SW 1271 (cell line): Measurements from ENCODE around the gene GNG7.
"Not testable (repeated sequence)": the region's sequence is repeated elsewhere in the genome, so short reads cannot be mapped to it uniquely, and the experiment has no call there.

Source experiments
- DNase-seq, 2 experiments: peaks; one replicate each; lab custom pipeline; 2025; lab: John Stamatoyannopoulos, UW

The GNG7 gene

DNA sequence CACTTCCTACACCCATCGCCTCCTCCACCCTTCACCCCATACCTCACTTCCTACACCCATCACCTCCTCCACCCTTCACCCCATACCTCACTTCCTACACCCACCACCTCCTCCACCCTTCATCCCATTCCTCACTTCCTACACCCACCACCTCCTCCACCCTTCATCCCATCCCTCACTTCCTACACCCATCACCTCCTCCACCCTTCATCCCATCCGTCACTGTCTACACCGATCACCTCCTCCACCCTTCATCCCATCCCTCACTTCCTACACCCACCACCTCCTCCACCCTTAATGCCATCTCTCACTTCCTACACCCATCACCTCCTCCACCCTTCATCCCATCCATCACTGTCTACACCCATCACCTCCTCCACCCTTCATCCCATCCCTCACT, 10.7 kb upstream of the GNG7 start:
- DNase-seq: not testable (repeated sequence)

DNA sequence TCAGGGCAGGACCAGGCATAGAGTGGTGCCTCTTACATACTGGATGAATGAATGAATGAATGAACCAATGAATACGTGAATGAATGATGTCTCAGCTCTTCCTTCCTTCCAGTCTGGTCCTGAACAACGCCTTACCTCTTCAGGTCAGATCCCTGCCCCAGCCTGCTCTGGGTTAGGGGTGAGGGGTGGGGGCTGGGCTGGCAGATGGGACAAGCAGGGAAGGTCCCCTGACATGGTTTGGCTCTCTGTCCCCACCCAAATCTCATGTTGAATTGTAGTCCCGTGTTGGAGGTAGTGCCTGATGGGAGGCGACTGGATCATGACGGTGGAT, 9.3 kb upstream of the GNG7 start:
- no peak for DNase-seq

GRCh38 chr19:2711172-2711874, 8.8 kb upstream of the GNG7 start:
- no peak for DNase-seq

DNA sequence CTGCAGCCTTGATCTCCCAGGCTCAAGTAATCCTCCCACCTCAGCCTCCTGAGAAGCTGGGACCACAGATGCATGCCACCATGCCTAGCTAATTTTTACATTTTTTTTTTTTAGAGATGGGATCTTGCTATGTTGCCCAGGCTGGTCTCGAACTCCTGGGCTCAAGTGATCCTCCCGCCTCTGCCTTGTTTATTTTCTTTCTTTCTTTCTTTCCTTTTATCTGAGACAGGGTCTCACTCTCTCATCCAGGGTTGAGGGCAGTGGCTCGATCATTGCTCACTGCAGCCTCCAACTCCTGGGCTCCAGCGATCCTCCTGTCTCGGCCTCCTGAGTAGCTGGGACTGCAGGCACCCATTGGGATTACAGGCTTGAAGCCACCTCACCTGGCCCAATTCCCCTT, 3.8 kb upstream of the GNG7 start:
- DNase-seq: no peak

DNA sequence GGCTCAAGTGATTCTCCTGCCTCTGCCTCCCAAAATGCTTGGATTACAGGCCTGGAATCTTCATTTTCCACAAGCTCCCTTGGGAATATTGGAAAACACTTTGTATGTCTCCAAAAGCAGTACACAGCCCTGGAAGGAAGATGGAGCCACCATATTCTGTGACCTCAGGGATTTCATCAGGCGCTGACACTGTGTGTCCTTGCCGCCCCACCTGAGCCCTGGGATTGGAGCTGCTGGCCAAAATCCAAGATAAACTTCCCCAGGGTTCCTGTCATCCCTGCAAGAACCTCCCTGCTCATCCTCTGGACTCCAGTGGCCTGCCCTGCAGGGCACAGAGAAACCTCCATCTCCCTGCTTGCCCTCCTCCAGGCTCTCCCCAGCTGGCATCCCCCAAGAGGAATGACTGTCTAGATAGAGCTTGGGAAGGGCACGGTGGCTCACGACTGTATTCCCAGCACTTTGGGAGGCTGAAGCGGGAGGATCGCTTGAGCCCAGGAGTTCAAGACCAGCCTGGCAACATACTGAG, 1.3 kb upstream of the GNG7 start:
- DNase-seq: no peak

DNA sequence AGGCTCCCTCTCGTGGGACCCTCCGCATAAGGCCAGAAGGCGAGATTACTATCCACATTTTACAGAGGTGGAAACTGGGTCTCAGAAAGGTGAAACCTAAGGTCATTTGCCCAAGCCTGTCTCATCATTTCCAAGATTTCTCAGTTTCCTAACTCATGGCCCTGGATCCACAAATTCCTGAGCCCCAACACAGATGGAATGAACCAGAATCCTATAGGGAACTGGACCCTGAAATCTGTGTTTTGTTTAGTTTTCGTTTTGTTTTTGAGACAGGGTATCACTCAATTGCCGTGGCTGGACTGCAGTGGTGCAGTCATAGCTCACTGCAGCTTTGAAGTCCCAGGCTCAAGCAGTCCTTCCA, 563 bp upstream of the GNG7 start:
- no peak for DNase-seq

DNA sequence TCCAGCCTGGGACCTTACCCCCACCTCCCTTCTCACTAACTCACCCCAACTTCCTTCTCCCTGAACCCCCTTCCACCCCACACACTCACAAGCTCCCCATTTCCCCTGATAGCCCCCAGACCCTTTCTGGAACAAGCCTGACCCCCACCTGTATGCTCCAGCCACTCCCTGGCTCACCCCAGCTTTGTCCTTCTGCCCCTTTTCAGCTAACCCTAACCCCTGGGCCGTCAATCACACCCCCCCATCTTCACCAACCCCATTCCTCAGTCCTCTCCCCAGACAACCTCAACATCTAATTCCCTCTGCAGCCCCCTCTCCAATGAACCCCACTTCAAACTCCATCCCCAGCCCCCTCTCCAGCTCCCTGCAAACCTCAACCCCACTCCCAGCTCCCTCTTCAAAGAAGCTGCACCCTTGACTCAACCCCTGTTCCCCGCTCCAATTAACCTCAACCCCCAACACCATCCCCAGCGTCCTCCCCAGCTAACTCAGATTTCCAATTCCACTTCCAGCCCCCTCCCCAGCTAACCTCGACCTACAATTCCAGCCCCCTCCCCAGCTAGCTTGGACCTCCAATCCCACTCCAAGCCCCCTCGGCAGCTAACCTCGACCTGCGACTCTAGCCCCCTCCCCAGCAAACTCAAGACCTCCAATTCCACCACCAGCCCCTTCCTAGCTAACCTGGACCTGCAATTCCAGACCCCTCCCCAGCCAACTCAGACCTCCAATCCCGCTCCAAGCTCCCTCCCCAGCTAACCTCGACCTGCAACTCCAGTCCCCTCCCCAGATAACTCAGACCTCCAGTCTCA, 929 bp downstream of the GNG7 start:
- DNase-seq: no peak

GRCh38 chr19:2700660-2701360, 1.7 kb downstream of the GNG7 start:
- DNase-seq: no peak

DNA sequence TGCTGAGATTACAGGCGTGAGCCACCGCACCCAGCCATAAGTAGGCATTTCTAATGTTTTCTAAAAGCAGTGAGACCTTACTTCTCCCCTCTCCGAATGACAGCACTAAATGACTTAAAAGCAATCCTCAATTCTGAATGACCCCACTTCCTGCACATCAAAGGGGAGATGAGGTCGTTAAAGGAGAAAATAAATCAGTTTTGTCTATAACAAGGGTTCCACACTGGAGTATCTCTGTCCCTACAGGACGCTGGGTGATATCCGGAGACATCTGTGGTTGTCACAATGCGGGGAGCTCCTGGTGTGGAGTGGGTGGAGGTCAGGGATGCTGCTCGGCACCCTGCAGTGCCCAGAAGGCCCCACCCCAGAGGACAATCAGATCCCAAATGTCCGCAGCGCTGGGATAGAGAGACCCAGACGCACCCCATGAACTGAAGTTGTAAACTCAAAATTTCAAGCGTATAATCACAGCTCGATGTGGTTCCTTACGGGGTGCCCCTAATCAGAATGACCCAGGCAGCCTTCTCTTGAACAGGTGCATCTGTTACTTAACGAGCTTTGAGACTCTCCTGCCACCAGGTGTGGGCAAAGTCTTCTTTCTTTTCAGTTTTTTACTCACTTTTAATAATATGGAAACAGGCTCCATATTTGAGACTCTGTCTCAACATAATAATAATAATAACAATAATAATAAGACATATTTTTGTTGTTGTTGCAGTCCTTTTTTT, 2.9 kb downstream of the GNG7 start:
- DNase-seq: no peak

DNA sequence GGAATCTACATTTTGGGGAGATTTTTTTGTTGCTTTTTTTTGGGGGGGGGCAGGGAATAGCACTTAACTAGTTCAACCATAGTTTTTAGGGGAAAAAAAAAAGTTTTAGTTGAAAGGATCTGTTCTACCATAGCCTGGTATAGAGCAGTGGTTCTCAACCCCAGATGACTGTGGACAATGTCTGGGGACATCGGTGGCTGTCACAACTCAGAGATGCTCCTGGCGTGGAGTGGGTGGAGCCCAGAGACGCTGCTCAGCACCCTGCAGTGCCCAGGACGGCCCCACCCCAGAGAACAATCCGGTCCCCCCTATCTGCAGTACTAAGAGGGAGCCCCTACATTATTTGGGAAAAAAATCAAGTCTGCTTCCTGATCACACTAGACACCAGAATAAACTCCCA, 8.3 kb downstream of the GNG7 start:
- DNase-seq: no peak

DNA sequence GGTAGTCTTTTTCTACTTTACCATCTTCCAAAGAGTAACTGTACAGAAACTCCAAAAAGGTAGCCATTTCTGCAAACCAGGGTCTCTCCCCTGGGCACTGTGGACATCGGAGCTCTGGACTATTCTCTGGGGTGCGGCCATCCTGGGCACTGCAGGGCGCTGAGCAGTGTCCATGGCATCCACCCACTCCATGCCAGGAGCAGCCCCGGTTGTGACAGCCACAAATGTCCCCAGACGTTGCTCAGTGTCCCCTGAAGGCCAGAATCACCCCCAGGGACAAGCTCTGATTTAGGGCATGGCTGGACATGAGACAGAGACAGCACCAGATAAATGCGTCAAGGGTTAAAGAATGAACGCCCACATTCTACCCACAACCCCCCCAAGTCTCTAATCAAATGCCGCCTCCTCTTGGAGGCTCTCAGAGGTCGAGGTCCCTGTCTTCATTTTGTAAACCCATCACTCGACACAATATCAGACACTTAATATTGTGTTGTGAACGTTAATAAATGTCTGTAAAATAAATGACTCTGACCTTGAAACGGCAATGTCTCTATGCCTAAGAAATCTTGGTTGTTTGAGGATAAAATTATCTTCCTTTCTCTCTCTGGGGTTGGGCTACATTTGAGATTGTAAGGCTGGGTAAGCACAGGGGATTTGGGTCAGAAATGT, 8.9 kb downstream of the GNG7 start:
- DNase-seq: no peak

DNA sequence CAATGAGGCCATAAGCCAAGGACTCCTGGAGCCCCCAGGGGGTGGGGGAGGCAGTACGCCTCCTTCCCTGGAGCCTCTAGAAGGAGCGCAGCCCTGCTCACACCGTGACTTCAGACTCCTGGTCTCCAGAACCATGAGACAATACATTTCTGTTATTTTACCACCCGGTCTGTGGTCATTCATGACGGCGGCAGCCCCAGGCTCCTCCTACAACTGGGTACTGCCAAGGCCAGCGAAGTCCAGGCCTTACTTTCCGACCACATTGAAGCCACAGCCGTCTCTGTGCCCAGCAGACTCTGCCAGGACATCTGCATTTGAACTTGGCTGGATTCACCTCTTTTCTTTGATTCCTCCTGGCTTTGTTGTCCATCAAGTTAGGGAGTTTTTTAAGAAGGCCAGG, 10.5 kb downstream of the GNG7 start:
- DNase-seq: no peak

GRCh38 chr19:2690856-2691255, 11.6 kb downstream of the GNG7 start:
- no peak for DNase-seq

- no peak for DNase-seq
These were observed 16.1 kb downstream of the GNG7 start for GRCh38 chr19:2686360-2686759.

DNA sequence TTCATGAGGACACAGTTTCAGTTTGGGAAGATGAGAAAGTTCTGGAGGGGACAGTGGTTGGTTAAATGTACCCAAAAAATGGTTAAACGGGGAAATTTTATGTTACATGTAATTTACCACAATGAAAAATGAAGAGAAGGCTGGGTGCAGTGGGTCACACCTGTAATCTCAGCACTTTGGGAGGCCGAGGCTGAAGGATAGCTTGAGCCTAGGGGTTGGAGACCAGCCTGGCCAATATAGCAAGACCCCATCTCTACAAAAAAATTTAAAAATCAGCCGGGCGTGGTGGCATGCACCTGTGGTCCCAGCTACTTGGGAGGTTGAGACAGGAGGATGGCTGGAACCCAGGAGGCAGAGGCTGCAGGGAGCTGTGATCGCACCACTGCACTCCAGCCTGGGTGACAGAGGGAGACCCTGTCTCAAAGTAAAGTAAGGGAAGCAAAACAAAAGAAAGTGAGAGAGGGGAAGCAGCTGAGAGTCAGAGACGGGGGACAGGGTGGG, 17.2 kb downstream of the GNG7 start:
- DNase-seq: no peak

GRCh38 chr19:2683430-2684003, 19.0 kb downstream of the GNG7 start:
- no peak for DNase-seq

GRCh38 chr19:2680808-2681207, 21.7 kb downstream of the GNG7 start:
- DNase-seq: no peak

DNA sequence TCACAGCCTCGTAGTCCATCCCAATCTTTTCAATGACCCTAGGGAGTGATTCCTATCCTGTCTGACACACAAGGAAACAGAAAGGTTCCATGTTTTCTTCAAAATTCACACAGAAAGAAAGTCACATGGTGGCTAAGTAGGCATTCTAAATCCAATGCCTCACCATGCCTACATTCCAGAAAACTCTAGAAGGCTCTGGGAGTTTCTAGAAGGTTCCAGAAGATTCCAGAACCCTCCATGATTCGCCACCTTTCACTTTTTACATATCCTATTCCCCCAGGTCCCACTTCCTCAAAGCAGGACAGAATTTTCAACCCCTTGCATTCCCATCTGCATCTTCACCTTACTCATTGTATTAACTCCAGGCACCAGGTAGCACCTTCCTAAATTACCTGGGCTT, 23.1 kb downstream of the GNG7 start:
- DNase-seq: no peak

- not testable (repeated sequence) for DNase-seq
These were observed 23.5 kb downstream of the GNG7 start for GRCh38 chr19:2678948-2679347.

DNA sequence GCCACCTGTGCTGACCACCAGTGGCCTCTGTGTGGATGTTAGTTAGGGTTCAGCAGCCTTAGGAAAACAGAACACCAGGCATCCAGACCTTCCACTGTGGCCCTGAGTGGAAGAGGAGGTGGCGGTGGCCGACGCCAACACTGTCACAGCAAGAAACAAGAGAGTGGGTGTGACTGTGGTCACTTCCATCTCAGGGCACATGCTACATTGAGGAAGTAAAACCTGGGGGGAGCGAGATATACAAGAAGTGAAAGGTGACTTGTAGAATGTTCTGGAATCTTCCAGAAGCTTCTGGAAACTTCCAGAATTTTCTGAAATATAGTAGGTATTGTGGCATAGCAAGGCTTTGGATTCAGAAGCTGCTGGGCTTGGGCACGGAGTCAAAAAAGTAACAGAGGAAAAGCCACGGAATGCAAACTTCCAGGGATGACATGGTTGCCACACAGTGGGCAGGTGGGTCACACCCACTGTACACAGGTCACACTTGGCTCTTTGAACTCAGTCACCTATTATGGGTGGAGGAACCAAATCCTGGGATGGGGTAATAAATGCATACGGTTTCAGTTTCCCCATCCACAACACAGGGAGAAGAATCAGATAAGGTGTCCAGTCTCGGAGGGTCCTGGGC, 24.3 kb downstream of the GNG7 start:
- DNase-seq: no peak

- no peak for DNase-seq
These were observed 25.7 kb downstream of the GNG7 start for GRCh38 chr19:2676823-2677222.
